ENCODE results near the gene MYRIP. TPM values are rescaled to one million over a fixed set of nuclear protein-coding genes. Genes with fewer than 3 reads are reported as not detected.
"Not testable (repeated sequence)": the region's sequence is repeated elsewhere in the genome, so short reads cannot be mapped to it uniquely, and the experiment has no call there.

The MYRIP gene
- total and polyA plus RNA-seq, 8 donors = 0.29 to 1.9 (median 0.57) TPM

DNA sequence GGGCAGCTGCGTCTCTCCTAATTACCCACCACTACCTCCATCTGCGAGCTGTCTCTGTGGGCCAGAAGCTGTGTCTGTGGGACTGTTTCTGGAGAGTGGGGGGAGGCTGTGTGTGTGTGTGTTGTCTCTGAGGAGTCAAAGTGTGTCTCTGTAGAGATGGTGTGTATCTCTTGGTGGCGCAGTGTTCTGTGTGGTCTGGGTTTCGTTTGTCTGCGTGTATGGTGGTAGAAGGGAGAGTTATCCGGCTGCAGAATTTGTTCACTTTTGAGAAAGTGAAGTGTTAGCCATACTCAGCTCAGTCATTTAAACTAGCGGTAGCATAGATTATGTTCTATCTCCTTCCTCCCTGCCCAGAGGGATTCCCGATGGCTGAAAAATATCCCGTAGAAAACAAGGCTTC is 2.2 kb downstream of the MYRIP start:
- TF ChIP-seq, protein P1, sequence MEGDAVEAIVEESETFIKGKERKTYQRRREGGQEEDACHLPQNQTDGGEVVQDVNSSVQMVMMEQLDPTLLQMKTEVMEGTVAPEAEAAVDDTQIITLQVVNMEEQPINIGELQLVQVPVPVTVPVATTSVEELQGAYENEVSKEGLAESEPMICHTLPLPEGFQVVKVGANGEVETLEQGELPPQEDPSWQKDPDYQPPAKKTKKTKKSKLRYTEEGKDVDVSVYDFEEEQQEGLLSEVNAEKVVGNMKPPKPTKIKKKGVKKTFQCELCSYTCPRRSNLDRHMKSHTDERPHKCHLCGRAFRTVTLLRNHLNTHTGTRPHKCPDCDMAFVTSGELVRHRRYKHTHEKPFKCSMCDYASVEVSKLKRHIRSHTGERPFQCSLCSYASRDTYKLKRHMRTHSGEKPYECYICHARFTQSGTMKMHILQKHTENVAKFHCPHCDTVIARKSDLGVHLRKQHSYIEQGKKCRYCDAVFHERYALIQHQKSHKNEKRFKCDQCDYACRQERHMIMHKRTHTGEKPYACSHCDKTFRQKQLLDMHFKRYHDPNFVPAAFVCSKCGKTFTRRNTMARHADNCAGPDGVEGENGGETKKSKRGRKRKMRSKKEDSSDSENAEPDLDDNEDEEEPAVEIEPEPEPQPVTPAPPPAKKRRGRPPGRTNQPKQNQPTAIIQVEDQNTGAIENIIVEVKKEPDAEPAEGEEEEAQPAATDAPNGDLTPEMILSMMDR (IDR thresholded peaks at IDR 0.05) = no peak
- intact Hi-C loops (cut with DNase I) = no loop called here
- no peaks in the 10 kb centered on the region for H3K9me3 ChIP-seq
- ATAC-seq (no peak), DNase-seq (no peak)
- peaks cover 36 to 82% of the 10 kb centered on the region in 2 donors for H3K27me3 ChIP-seq
- H3K4me1 ChIP-seq = peaks cover 8 to 12% of the 10 kb centered on the region in 2 donors
- H3K36me3 ChIP-seq = no peaks in the 10 kb centered on the region
- no peak overlapping the region for H3K4me3 ChIP-seq
- no peak overlapping the region for H3K27ac ChIP-seq

DNA sequence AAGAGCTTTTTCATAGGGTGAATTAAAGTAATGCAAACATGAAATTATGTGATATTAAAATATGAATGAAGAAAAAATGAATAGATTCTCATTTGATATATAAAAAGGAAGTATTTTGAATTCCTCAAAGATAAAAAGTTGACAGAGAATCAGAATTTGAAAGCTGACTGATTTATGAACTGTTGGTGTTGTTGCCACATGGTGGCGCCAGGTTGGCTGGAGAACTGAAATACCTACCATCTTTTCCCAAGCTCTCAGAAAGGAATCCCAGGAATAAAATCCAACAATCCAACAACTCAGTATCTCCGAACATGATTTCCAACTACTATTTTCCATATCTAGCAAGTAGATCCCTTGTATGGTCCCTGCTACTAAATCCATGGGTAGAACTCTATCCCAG is 3.1 kb downstream of the MYRIP start:
- peaks cover 36 to 73% of the 10 kb centered on the region in 2 donors for H3K27me3 ChIP-seq
- DNase-seq (no peak), ATAC-seq (no peak)
- TF ChIP-seq, protein P1 (IDR thresholded peaks at IDR 0.05) = no peak
- H3K4me1 ChIP-seq = peaks cover 8 to 12% of the 10 kb centered on the region in 2 donors
- H3K4me3 ChIP-seq = no peak overlapping the region
- H3K27ac ChIP-seq = no peak overlapping the region
- intact Hi-C loops (cut with DNase I) = no loop called here
- H3K9me3 ChIP-seq = no peaks in the 10 kb centered on the region
- H3K36me3 ChIP-seq = no peaks in the 10 kb centered on the region

DNA sequence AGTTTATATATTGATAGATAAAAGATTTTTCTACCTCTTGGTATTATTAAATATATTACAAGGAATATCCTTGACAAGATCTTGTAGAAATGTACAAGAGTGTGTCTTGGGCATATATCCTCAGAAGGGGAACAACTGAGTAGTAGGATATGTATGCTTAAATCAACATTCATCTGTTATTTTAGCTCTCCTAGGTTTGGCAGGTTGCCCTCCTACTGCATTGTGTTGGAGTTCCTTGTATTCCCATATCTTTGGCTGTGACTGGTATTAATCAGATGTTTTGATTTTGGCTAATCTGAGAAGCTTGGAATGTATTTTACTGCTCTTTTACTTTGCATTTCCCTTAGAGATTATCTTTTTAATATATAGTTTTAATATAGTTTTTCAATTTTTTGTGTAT is 4.6 kb downstream of the MYRIP start:
- no peak for DNase-seq
- Histone ChIP-seq H3K36me3 (no peaks in the 10 kb centered on the region), H3K9me3 (no peaks in the 10 kb centered on the region), H3K4me1 (peaks cover 8 to 12% of the 10 kb centered on the region in 2 donors), H3K27me3 (peaks cover 31 to 64% of the 10 kb centered on the region in 2 donors), H3K4me3 (no peak overlapping the region), H3K27ac (no peak overlapping the region)
- intact Hi-C loops (cut with DNase I) = no loop called here
- TF ChIP-seq, protein P1 (IDR thresholded peaks at IDR 0.05) = no peak
- ATAC-seq = no peak

DNA sequence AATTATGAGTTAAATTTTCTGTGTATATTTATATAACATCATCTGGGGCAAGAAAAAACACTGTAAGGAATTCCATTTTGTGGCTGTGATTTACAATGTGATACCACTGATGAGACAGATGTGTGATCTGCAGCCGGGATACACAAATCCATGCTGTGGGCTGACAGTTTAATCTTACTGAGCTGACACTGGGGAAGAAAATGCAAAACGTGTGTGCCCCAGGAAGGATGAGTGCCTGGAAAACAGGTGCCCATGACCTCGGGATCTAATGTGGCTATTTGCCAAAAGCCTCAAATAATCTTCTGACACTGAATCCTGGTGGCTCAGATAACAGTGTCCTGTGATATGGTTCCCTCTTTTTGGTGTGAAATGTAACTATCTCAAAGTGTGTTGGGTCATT is 10.5 kb downstream of the MYRIP start:
- Histone ChIP-seq H3K27ac (no peak overlapping the region), H3K36me3 (no peaks in the 10 kb centered on the region), H3K4me1 (no peaks in the 10 kb centered on the region), H3K4me3 (no peak overlapping the region), H3K27me3 (peaks cover 0 to 20% of the 10 kb centered on the region in 2 donors), H3K9me3 (no peaks in the 10 kb centered on the region)
- intact Hi-C loops (cut with DNase I) = no loop called here
- TF ChIP-seq, protein P1 (IDR thresholded peaks at IDR 0.05) = no peak
- ATAC-seq (no peak), DNase-seq (no peak)

DNA sequence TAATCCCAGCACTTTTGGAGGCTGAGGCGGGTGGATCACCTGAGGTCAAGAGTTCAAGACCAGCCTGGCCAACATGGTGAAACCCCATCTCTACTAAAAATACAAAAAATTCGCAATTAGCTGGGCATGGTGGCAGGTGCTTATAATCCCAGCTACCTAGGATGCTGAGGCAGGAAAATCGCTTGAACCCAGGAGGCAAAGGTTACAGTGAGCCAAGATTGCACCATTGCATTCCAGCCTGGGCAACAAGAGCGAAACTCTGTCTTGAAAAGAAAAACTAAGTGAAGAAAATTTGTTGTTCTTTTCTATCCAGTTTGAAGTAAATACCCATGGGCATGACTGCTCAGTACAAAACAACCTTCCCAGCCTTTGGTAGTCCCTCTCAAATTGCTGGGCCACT is 24.4 kb downstream of the MYRIP start:
- intact Hi-C loops (cut with DNase I); ATAC-seq; H3K4me3 ChIP-seq; H3K36me3 ChIP-seq; H3K27ac ChIP-seq; H3K9me3 ChIP-seq; H3K27me3 ChIP-seq; H3K4me1 ChIP-seq; DNase-seq: not testable (repeated sequence)

DNA sequence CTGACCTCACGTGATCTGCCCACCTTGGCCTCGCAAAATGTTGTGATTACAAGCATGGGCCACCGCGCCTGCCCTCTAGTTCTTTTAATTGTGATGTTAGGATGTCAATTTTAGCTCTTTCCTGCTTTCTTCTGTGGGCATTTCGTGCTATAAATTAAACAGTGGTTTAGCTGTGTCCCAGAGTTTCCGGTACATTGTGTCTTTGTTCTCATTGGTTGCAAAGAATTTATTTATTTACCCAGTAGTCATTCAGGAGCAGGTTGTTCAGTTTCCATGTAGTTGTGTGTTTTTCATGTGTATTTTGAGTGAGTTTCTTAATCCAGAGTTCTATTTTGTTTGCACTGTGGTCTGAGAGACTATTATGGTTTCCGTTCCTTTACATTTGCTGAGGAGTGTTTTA is 30.1 kb downstream of the MYRIP start:
- Histone ChIP-seq H3K4me3 (no peak overlapping the region), H3K27ac (no peak overlapping the region), H3K27me3 (no peaks in the 10 kb centered on the region), H3K36me3 (no peaks in the 10 kb centered on the region), H3K4me1 (no peaks in the 10 kb centered on the region), H3K9me3 (peaks cover 0 to 6% of the 10 kb centered on the region in 2 donors)
- TF ChIP-seq, protein P1 (IDR thresholded peaks at IDR 0.05) = no peak
- intact Hi-C loops (cut with DNase I) = no loop called here
- no peak for DNase-seq
- no peak for ATAC-seq
